Raji (cell line): ENCODE measurements around the gene SPDYE6.
A peak's percentile ranks its signal among the peaks of the same experiment; 100 is the strongest.
"Not testable (repeated sequence)": the region's sequence is repeated elsewhere in the genome, so short reads cannot be mapped to it uniquely, and the experiment has no call there.

Experiments used
- POLR2A ChIP-seq: IDR thresholded peaks from 2 replicates; pipeline ENCODE4 v1.6.1; 2011; ENCODE audit warnings: low read depth, low read length, control low read depth; ENCODE audit not compliant: insufficient read depth

Gene SPDYE6

DNA sequence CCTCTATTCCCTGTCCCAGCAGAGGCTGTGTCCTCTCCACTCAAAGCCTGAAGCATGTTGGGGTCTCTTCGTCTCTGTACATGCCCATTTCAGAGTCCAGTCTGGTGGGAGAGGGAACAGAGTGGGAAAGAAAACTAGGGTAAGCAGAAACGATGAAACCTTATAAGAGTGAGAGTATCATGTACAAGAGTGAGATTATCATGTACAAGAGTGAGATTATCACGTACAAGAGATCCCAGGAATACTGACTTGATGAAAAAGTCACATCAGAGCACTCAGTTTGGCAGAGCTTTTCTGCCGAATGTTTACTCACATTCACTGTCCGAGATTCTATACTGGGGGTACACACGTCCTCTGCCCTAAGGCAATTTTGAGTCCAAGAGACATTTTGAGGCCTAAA lies at the start of gene SPDYE6:
TSS of gene SPDYE6 (minus strand) at position 101 of the 400 bp plus-strand sequence. CDS start 421 bp downstream, outside the sequence.
- not testable (repeated sequence) for TF ChIP-seq POLR2A

DNA sequence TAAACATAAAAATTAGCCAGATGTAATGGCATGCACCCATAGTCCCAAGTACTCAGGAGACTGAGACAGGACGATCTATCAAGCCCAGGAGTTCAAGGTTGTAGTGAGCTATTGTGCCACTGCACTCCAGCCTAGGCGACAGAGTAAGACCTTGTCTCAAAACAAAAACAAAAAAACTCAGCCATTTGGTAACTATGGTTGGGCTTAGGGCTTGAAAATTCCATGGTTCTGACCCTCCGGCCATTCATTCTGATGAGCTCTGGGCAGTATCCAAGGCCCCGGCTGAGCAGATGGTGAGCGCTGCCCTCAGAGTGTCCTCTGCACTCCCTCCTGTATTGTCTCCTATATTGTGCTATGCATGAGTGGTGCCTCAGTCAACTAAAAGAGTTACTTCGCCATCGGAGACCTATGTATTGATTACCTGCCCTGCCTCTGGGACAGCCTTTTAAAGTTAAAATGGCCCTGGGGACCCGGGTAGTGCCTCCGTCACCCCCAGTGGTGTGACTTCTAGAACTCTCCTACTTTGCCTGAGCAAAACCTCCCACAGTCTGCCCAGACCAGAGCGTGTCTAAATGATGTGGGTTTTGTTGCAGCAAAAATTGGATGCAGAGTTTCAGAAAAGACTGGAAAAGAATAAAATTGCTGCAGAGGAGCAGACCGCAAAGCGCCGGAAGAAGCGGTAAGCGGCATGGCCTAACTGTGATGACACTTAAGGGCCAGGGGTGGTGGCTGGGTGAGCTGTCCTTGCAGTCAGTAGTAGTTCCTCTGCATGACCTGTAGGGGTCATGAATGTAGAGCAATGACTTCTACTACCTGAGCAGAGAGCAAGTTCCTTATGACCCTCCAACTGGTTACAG lies 48.0 kb upstream of the SPDYE6 start:
- no peak for TF ChIP-seq POLR2A

- TF ChIP-seq POLR2A, result no peak
These were observed 47.3 kb upstream of the SPDYE6 start for GRCh38 chr7:102403563-102403962.

DNA sequence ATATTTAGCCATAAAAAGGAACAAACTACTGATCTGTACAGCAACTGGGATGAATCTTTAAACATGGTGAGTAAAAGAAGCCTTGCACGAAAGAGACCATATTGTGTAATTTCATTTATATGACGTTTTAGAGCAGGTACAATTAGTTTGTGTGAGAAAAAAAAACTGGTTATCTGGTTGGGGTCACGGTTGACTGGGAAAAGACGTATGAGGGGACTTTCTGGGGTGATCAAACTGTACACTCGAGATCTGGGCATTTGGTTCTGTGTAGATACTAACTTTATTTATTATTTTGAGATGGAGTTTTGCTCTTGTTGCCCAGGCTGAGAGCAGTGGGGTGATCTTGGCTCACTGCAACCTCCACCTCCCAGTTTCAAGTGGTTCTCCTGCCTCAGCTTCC lies 44.1 kb upstream of the SPDYE6 start:
- no peak for TF ChIP-seq POLR2A

DNA sequence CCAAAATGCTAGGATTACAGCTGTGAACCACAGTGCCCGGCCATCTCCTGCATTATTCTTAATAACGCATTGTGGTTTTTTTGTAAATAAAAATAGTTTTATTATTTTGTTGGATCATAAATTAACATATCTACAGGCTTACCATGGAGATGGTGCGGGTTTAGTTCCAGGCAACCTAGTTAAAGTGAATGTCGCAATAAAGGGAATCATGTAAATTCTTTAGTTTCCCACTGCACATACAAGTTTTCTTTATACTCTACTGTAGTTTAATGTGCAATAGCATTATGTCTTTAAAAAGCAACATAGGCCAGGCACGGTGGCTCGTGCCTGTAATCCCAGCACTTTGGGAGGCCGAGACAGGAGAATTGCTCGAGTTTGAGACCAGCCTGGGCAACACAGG lies 42.3 kb upstream of the SPDYE6 start:
- no peak for TF ChIP-seq POLR2A

DNA sequence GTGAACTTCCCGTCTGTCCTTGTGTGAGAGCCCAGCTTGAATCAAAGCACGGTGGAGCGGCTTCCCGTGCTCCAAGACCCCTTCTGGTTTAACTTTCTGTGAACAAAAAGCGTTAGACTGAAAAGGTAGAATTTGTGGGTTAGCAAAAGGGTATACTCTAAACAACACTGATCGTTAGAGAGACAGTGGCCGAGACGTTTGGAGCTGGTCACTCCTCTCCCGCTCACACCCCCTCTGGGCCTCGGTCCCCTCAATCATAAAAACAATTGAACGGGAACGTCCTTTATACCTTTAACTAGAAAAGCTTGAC lies 40.4 kb upstream of the SPDYE6 start:
- TF ChIP-seq POLR2A, result no peak

DNA sequence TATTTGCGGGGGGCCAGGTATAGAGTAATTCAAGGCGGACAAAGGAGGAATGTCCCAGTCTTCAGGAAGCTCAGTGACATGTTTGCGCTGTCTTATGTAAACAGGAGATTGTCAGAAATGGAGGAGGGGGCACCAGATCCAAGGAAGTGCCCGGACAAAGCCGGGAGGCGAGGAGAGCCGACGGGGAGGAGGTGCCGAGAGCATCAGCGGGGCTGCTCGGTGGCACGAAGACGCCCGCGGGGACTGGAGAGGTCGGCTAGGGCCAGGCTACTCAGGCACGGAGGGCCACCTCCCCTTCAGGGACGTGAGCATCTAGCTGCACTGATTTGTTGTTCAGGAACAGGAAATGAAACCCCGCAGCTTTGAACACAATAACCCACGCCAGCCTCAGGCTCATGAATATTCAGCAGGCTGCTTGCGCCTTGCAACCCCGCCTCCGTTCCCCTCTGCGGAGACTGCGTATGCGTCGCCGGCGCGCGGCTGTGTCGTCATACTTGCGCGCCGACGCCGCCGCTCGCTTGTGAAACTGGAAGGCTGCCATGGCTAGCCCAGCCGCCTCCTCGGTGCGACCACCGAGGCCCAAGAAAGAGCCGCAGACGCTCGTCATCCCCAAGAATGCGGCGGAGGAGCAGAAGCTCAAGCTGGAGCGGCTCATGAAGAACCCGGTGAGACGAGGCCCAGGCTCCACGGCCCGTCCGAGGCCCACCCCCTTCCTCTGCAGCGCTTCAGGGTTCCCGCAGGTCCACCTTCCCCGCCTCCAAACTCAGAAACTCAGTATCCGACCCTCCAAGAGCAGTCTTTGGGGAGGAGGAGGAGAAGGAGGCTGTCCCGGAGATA lies 39.8 kb upstream of the SPDYE6 start, which contains the start of gene PRKRIP1:
TSS of gene PRKRIP1 (plus strand) at position 491 of the 837 bp plus-strand sequence. CDS start at position 540, 49 bp downstream.
- peak; percentile 76 for TF ChIP-seq POLR2A

GRCh38 chr7:102395592-102395872 lies 39.3 kb upstream of the SPDYE6 start:
- TF ChIP-seq POLR2A, result no peak

- TF ChIP-seq POLR2A, result no peak
These were observed 37.2 kb upstream of the SPDYE6 start for GRCh38 chr7:102393467-102393866.

DNA sequence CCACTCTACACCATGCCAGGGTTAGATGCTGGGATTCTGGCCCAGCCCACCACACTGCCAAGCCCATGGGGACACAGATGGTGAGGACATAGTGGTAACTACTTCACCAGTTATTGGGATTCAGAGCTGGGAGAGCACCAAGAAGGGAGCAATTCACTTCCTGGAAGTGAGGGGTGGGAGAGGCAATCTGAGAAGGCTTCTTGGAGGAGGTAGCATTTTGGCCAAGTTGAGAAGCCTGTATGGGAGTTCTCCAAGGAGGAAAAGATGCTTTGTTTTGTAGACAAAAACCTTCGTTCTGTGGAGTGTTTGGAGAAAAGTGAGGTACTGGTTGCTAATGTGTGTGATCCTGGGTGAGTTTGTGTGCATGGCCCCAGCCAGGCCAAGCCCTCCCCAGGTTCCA lies 36.1 kb upstream of the SPDYE6 start:
- TF ChIP-seq POLR2A, result no peak

GRCh38 chr7:102390697-102391484 lies 34.6 kb upstream of the SPDYE6 start:
- no peak for TF ChIP-seq POLR2A

DNA sequence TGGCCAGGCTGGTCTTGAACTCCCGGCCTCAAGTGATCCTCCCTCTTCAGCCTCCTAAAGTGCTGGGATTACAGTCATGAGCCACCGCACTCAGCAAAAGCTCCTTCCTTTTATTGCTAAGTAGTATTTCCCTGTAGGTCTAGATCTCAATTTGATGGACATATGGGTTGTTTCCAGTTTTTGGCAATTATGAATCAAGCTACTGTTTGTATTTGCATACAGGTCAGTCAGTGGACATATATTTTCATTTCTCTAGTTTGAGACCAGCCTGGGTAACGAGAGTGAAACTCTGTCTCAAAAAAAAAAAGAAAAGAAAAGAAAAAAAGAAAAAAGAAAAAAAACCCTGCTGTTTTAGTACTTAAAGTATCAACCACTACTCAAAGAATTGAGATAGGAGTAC lies 33.6 kb upstream of the SPDYE6 start:
- TF ChIP-seq POLR2A, result no peak

GRCh38 chr7:102387064-102387463 lies 30.8 kb upstream of the SPDYE6 start:
- TF ChIP-seq POLR2A, result no peak

DNA sequence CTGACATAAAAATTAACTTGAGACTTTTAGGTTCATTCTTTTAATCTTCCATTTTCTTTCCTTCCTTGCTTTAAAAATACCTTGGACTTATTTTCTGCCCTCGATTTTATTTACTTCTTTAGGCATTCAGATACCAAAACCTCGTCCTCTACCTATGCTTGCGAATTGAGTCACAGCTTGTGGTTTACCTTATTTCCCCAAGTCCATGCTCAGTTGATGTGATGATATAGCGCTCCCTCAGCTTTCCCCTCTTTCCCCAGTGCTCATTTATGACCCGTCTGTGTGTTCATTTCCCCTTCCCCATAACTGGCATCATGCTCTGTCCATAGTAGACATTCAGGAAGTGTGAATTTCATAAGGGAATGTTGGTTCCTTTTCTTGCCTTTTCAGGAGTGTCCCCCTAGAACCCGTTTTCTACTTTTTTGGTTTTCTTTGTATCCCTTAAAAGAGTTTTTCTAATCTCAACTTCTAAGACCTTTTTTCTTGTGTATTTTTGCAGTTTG lies 20.8 kb upstream of the SPDYE6 start:
- TF ChIP-seq POLR2A, result no peak
